Measurements from ENCODE around the gene ZNRF3.

- TF ChIP-seq CTCF (IDR thresholded peaks at IDR 0.05; ENCODE audit: insufficient read depth, low read depth, low read length) (no peak), EZH2 (IDR thresholded peaks at IDR 0.05; ENCODE audit: insufficient read depth, low read length) (no peak)
Measured at GRCh38 chr22:28951969-28952521, 68.7 kb downstream of the ZNRF3 start.
